ENCODE results near the gene SLC22A13.

SLC22A13 gene

GRCh38 chr3:38297947-38298711 is 32.5 kb downstream of the SLC22A13 start:
- Histone ChIP-seq H4K8ac (ENCODE audit: low read depth, low read length) (no peak overlapping the region), H3K9me3 (ENCODE audit: insufficient read depth, low read depth, low read length) (no peaks in the 10 kb centered on the region), H3K36me3 (ENCODE audit: control insufficient read depth in 1 of 2, insufficient read depth in 2 of 2, low read length in 2 of 2) (no peaks in the 10 kb centered on the region), H3K27me3 (ENCODE audit: insufficient read depth, low read length) (no peaks in the 10 kb centered on the region), H3K14ac (ENCODE audit: low read length) (no peak overlapping the region), H3K4me3 (ENCODE audit: low read depth, low read length) (no peak overlapping the region), H3K79me1 (ENCODE audit: low read length) (no peaks in the 10 kb centered on the region), H3K4ac (ENCODE audit: low read depth, low read length) (no peak overlapping the region), H2BK12ac (ENCODE audit: low read length) (no peak overlapping the region), H3K4me1 (ENCODE audit: control insufficient read depth in 1 of 2, insufficient read depth in 2 of 2, low read length in 2 of 2) (no peaks in the 10 kb centered on the region), H4K91ac (ENCODE audit: low read depth, low read length) (no peak overlapping the region), H4K12ac (ENCODE audit: low read depth, low read length) (no peak overlapping the region), H2BK120ac (ENCODE audit: insufficient read depth, low read length, poor library complexity) (no peak overlapping the region), H3K18ac (ENCODE audit: low read length) (no peak overlapping the region), H3K79me2 (ENCODE audit: control insufficient read depth, insufficient read depth, low read length, poor library complexity) (no peaks in the 10 kb centered on the region), H3K23ac (ENCODE audit: low read length) (no peak overlapping the region), H3K4me2 (ENCODE audit: low read length) (no peak overlapping the region), H2AFZ (ENCODE audit: insufficient read depth, low read length, poor library complexity) (no peak overlapping the region), H3K9ac (ENCODE audit: low read length) (no peak overlapping the region), H3K27ac (ENCODE audit: low read depth, low read length) (no peak overlapping the region), H2BK5ac (ENCODE audit: low read depth, low read length, poor library complexity) (no peak overlapping the region), H2AK5ac (ENCODE audit: low read length) (no peak overlapping the region)
- DNase-seq: peak in 1 of 2 donors; percentile 46
- WGBS (ENCODE audit: extremely low coverage, insufficient coverage, insufficient read length): no CpG with 5 or more reads among the region's 5 CpGs

GRCh38 chr3:38306941-38307340 is 41.3 kb downstream of the SLC22A13 start:
- no peak overlapping the region for H4K8ac ChIP-seq (ENCODE audit: low read depth, low read length)
- no peaks in the 10 kb centered on the region for H3K9me3 ChIP-seq (ENCODE audit: insufficient read depth, low read depth, low read length)
- H2AFZ ChIP-seq (ENCODE audit: insufficient read depth, low read length, poor library complexity): no peak overlapping the region
- no peak overlapping the region for H2BK120ac ChIP-seq (ENCODE audit: insufficient read depth, low read length, poor library complexity)
- H3K4me1 ChIP-seq (ENCODE audit: control insufficient read depth in 1 of 2, insufficient read depth in 2 of 2, low read length in 2 of 2): no peaks in the 10 kb centered on the region
- no peak overlapping the region for H3K9ac ChIP-seq (ENCODE audit: low read length)
- no peak overlapping the region for H3K4ac ChIP-seq (ENCODE audit: low read depth, low read length)
- no peak overlapping the region for H3K4me2 ChIP-seq (ENCODE audit: low read length)
- no peak overlapping the region for H3K18ac ChIP-seq (ENCODE audit: low read length)
- no peak overlapping the region for H2BK5ac ChIP-seq (ENCODE audit: low read depth, low read length, poor library complexity)
- H4K91ac ChIP-seq (ENCODE audit: low read depth, low read length): no peak overlapping the region
- WGBS (ENCODE audit: extremely low coverage, insufficient coverage, insufficient read length): no CpG with 5 or more reads among the region's 5 CpGs
- H3K79me1 ChIP-seq (ENCODE audit: low read length): no peaks in the 10 kb centered on the region
- no peak overlapping the region for H2BK12ac ChIP-seq (ENCODE audit: low read length)
- no peaks in the 10 kb centered on the region for H3K79me2 ChIP-seq (ENCODE audit: control insufficient read depth, insufficient read depth, low read length, poor library complexity)
- no peaks in the 10 kb centered on the region for H3K27me3 ChIP-seq (ENCODE audit: insufficient read depth, low read length)
- H3K36me3 ChIP-seq (ENCODE audit: control insufficient read depth in 1 of 2, insufficient read depth in 2 of 2, low read length in 2 of 2): no peaks in the 10 kb centered on the region
- no peak overlapping the region for H3K23ac ChIP-seq (ENCODE audit: low read length)
- H3K14ac ChIP-seq (ENCODE audit: low read length): no peak overlapping the region
- DNase-seq: no peak
- no peak overlapping the region for H3K4me3 ChIP-seq (ENCODE audit: low read depth, low read length)
- no peak overlapping the region for H2AK5ac ChIP-seq (ENCODE audit: low read length)
- H4K12ac ChIP-seq (ENCODE audit: low read depth, low read length): no peak overlapping the region
- H3K27ac ChIP-seq (ENCODE audit: low read depth, low read length): no peak overlapping the region

GRCh38 chr3:38307599-38307998 is 42.0 kb downstream of the SLC22A13 start:
- DNase-seq: no peak
- no peaks in the 10 kb centered on the region for H3K79me1 ChIP-seq (ENCODE audit: low read length)
- WGBS (ENCODE audit: extremely low coverage, insufficient coverage, insufficient read length): no CpG with 5 or more reads among the region's 12 CpGs

GRCh38 chr3:38308456-38308855 is 42.8 kb downstream of the SLC22A13 start:
- Histone ChIP-seq H2BK5ac (ENCODE audit: low read depth, low read length, poor library complexity) (no peak overlapping the region), H3K4me3 (ENCODE audit: low read depth, low read length) (no peak overlapping the region), H2BK120ac (ENCODE audit: insufficient read depth, low read length, poor library complexity) (no peak overlapping the region), H3K79me1 (ENCODE audit: low read length) (no peaks in the 10 kb centered on the region), H2AFZ (ENCODE audit: insufficient read depth, low read length, poor library complexity) (no peak overlapping the region), H3K79me2 (ENCODE audit: control insufficient read depth, insufficient read depth, low read length, poor library complexity) (no peaks in the 10 kb centered on the region), H2AK5ac (ENCODE audit: low read length) (no peak overlapping the region), H3K18ac (ENCODE audit: low read length) (no peak overlapping the region), H4K8ac (ENCODE audit: low read depth, low read length) (no peak overlapping the region), H3K4me2 (ENCODE audit: low read length) (no peak overlapping the region), H3K36me3 (ENCODE audit: control insufficient read depth in 1 of 2, insufficient read depth in 2 of 2, low read length in 2 of 2) (no peaks in the 10 kb centered on the region), H3K9ac (ENCODE audit: low read length) (no peak overlapping the region), H3K4me1 (ENCODE audit: control insufficient read depth in 1 of 2, insufficient read depth in 2 of 2, low read length in 2 of 2) (no peaks in the 10 kb centered on the region), H3K27ac (ENCODE audit: low read depth, low read length) (no peak overlapping the region), H3K23ac (ENCODE audit: low read length) (no peak overlapping the region), H4K91ac (ENCODE audit: low read depth, low read length) (no peak overlapping the region), H3K27me3 (ENCODE audit: insufficient read depth, low read length) (no peaks in the 10 kb centered on the region), H3K14ac (ENCODE audit: low read length) (no peak overlapping the region), H3K4ac (ENCODE audit: low read depth, low read length) (no peak overlapping the region), H3K9me3 (ENCODE audit: insufficient read depth, low read depth, low read length) (no peaks in the 10 kb centered on the region), H2BK12ac (ENCODE audit: low read length) (no peak overlapping the region), H4K12ac (ENCODE audit: low read depth, low read length) (no peak overlapping the region)
- DNase-seq: no peak
- no CpG with 5 or more reads among the region's 9 CpGs for whole genome bisulfite sequencing (ENCODE audit: extremely low coverage, insufficient coverage, insufficient read length)

More at GRCh38 chr3:38307599-38307998, 42.0 kb downstream of the SLC22A13 start:
- H4K8ac ChIP-seq (ENCODE audit: low read depth, low read length): no peak overlapping the region
- H2BK5ac ChIP-seq (ENCODE audit: low read depth, low read length, poor library complexity): no peak overlapping the region
- no peaks in the 10 kb centered on the region for H3K36me3 ChIP-seq (ENCODE audit: control insufficient read depth in 1 of 2, insufficient read depth in 2 of 2, low read length in 2 of 2)
- H3K4ac ChIP-seq (ENCODE audit: low read depth, low read length): no peak overlapping the region
- no peak overlapping the region for H3K14ac ChIP-seq (ENCODE audit: low read length)
- H4K91ac ChIP-seq (ENCODE audit: low read depth, low read length): no peak overlapping the region
- H3K23ac ChIP-seq (ENCODE audit: low read length): no peak overlapping the region
- H3K18ac ChIP-seq (ENCODE audit: low read length): no peak overlapping the region
- no peak overlapping the region for H4K12ac ChIP-seq (ENCODE audit: low read depth, low read length)
- H3K27ac ChIP-seq (ENCODE audit: low read depth, low read length): no peak overlapping the region
- no peaks in the 10 kb centered on the region for H3K9me3 ChIP-seq (ENCODE audit: insufficient read depth, low read depth, low read length)
- H3K27me3 ChIP-seq (ENCODE audit: insufficient read depth, low read length): no peaks in the 10 kb centered on the region
- H2BK12ac ChIP-seq (ENCODE audit: low read length): no peak overlapping the region
- no peaks in the 10 kb centered on the region for H3K79me2 ChIP-seq (ENCODE audit: control insufficient read depth, insufficient read depth, low read length, poor library complexity)
- H2AK5ac ChIP-seq (ENCODE audit: low read length): no peak overlapping the region
- no peaks in the 10 kb centered on the region for H3K4me1 ChIP-seq (ENCODE audit: control insufficient read depth in 1 of 2, insufficient read depth in 2 of 2, low read length in 2 of 2)
- H3K4me3 ChIP-seq (ENCODE audit: low read depth, low read length): no peak overlapping the region
- no peak overlapping the region for H3K9ac ChIP-seq (ENCODE audit: low read length)
- H3K4me2 ChIP-seq (ENCODE audit: low read length): no peak overlapping the region
- no peak overlapping the region for H2BK120ac ChIP-seq (ENCODE audit: insufficient read depth, low read length, poor library complexity)
- H2AFZ ChIP-seq (ENCODE audit: insufficient read depth, low read length, poor library complexity): no peak overlapping the region
